Thyroid gland (tissue), 4 donors: Measurements from ENCODE around the gene TRAK1. TPM values are rescaled to one million over a fixed set of nuclear protein-coding genes. Genes with fewer than 3 reads are reported as not detected.

Source experiments
- DNase-seq, 2 donors: peaks; one replicate each; pipeline ENCODE4 v3.0.0-alpha.2; 2019
- H3K27ac ChIP-seq, 3 donors: fragments of 200-600 bp; sonication (generic); 1 replicate in 2 of 3; 2 replicates in 1 of 3; pipeline ENCODE4 v1.5.1; 2016 to 2019; ENCODE audit warnings: mild to moderate bottlenecking in 1 of 3, moderate library complexity in 1 of 3
- H3K27me3 ChIP-seq: fragments of 200-600 bp; sonication (generic); one replicate; pipeline ENCODE4 v1.5.1; 2019
- H3K36me3 ChIP-seq, 2 donors: fragments of 200-600 bp; sonication (generic); one replicate each; pipeline ENCODE4 v1.5.1; 2016 to 2019
- H3K4me1 ChIP-seq, 2 donors: fragments of 200-600 bp; sonication (generic); one replicate each; pipeline ENCODE4 v1.5.1; 2017 to 2019
- H3K4me3 ChIP-seq, 3 donors: fragments of 200-600 bp; sonication (generic); replicated peaks in 1 of 3; 1 replicate in 2 of 3; 2 replicates in 1 of 3; pipeline ENCODE4 v1.5.1; 2016; ENCODE audit warnings: mild to moderate bottlenecking in 1 of 3
- H3K9me3 ChIP-seq: fragments of 200-600 bp; sonication (generic); one replicate; pipeline ENCODE4 v1.5.1; 2017
- POLR2A ChIP-seq, 2 donors: fragments of 450-650 bp; IDR thresholded peaks; one replicate each; pipeline ENCODE4 v1.6.1; 2017; ENCODE audit warnings: antibody characterized with exemption in 2 of 2, mild to moderate bottlenecking in 2 of 2, moderate library complexity in 1 of 2
- WGBS, 2 donors: methylation state at CpG; one replicate each; pipeline ENCODE4 v1.1.5; 2017; 5-methylcytosine and 5-hydroxymethylcytosine counted together
- intact Hi-C: fragments of 100-400 bp; cut with DNase I; formaldehyde crosslinking; loops from one replicate; pipeline ENCODE4 v1.15.1; 2023
- total RNA-seq, 4 donors: library from RNA; depleted of rRNA; stranded (reverse); fragments of >200 nt; gene quantifications; one replicate each; pipeline ENCODE4 v1.2.3, GENCODE V29; 2016
- TF ChIP-seq, protein P1 (sequence below), 6 experiments: fragments of 200-600 bp in 3 of 6; fragments of 450-650 bp in 3 of 6; sonication (generic) in 3 of 6; IDR thresholded peaks; one replicate each; pipeline ENCODE4 v1.5.1; 2016 to 2019; ENCODE audit warnings: antibody characterized with exemption in 6 of 6, mild to moderate bottlenecking in 2 of 6, inconsistent platforms in 1 of 6, moderate library complexity in 1 of 6

Gene TRAK1
- total RNA-seq, 4 donors from 2014 or later = 46.1 to 87.8 (median 76.4) TPM

DNA sequence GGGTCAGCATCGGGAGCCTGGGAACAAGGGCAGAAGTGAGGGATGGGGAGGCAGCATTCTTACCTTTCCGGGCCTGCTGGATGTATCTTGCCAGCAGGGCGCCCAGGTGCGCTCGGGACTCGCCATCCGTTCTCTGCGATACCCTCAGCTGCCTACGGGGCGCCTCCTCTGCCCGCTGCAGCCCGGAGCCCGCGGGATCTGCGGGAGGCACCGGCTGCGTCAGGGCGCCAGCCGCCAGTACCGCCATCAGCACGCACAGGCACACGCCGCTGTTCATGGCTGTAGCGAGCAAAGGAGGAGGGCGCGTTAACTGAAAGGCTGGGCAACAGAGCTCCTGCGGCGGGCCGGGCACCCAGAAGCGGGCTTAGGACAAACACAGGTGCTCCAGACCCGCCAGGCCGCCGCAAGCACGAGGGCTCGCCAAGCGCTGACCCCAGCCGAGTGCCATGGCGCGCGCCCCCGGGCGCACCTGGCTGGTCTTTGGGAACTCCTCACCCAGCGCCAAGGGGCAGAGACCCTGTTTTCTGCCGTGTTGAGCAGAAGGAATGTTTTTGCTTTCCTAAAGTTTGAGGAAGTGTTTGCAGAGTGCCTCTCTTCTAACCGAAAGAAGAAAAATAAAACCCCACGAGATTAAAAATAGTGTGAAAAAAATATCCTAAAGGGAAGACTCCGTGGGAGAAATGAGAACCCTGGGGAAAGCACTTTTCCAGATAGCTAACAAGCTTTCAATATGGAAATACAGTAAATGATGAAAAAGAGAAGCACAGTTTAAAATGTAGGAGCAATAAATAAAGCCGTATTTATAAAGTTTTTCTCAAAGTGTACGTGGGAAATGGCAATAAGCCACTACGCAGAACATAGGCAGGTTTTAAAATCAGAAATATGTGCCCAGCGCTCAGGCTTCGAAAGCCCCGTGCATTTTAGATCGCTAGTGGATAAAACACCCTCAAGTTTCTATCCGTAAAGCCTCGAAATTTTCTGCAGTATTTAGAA, 172.5 kb downstream of the TRAK1 start:
- no peak overlapping the region for H3K4me3 ChIP-seq
- 11 to 12% methylated on average over 40 to 41 of the region's 56 CpGs for WGBS, 2 donors
- H3K27ac ChIP-seq = no peak overlapping the region
- DNase-seq = peak; percentile 2 to 4
- peaks cover 10 to 20% of the 10 kb centered on the region in 2 donors for H3K4me1 ChIP-seq
- TF ChIP-seq POLR2A (IDR thresholded peaks at IDR 0.05) = no peak
- TF ChIP-seq, protein P1, sequence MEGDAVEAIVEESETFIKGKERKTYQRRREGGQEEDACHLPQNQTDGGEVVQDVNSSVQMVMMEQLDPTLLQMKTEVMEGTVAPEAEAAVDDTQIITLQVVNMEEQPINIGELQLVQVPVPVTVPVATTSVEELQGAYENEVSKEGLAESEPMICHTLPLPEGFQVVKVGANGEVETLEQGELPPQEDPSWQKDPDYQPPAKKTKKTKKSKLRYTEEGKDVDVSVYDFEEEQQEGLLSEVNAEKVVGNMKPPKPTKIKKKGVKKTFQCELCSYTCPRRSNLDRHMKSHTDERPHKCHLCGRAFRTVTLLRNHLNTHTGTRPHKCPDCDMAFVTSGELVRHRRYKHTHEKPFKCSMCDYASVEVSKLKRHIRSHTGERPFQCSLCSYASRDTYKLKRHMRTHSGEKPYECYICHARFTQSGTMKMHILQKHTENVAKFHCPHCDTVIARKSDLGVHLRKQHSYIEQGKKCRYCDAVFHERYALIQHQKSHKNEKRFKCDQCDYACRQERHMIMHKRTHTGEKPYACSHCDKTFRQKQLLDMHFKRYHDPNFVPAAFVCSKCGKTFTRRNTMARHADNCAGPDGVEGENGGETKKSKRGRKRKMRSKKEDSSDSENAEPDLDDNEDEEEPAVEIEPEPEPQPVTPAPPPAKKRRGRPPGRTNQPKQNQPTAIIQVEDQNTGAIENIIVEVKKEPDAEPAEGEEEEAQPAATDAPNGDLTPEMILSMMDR (IDR thresholded peaks at IDR 0.05) = no peak
- no peaks in the 10 kb centered on the region for H3K36me3 ChIP-seq
- intact Hi-C loops = no loop called here
- H3K9me3 ChIP-seq = no peaks in the 10 kb centered on the region
- H3K27me3 ChIP-seq = peaks cover 4% of the 10 kb centered on the region

DNA sequence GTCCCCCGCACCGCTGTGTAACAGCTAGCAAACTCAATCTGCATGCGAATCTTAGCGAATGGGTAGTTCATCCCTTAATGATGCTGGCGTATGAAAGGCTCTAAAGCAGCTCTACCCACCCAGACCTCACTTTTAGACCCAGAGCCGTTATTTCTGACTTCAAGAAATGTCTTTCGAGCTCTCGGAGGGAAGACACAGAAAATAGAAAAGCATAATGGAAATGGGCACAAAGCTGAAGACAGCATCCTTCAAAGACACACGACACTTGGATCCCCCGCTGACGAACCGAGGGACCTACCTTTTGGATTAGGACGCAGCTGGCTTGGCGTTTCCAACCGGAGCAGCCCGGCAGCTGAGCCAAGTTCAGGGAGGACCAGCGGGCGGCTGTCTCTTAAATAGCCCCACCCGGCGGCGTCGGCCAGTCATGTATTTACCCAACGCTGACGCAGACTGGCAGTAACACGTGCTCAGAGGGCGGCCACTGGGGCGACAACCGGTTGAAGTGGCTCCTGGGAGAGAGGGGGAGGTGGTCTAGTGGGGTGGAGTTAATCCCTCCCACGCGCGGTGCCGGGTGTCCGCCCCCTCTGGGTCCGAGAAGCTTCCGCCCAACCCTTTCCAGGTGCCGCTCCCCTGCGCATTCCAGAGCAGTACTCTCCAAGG, 173.4 kb downstream of the TRAK1 start:
- TF ChIP-seq, protein P1 (IDR thresholded peaks at IDR 0.05) = no peak
- TF ChIP-seq POLR2A (IDR thresholded peaks at IDR 0.05) = no peak
- H3K27ac ChIP-seq = no peak overlapping the region
- H3K27me3 ChIP-seq = peaks cover 4% of the 10 kb centered on the region
- no peaks in the 10 kb centered on the region for H3K36me3 ChIP-seq
- WGBS, 2 donors = 20 to 22% methylated on average over 18 to 22 of the region's 37 CpGs
- no peaks in the 10 kb centered on the region for H3K9me3 ChIP-seq
- DNase-seq = peak; percentile 18 to 37
- H3K4me3 ChIP-seq = no peak overlapping the region
- intact Hi-C loops = no loop called here
- peaks cover 10 to 20% of the 10 kb centered on the region in 2 donors for H3K4me1 ChIP-seq

DNA sequence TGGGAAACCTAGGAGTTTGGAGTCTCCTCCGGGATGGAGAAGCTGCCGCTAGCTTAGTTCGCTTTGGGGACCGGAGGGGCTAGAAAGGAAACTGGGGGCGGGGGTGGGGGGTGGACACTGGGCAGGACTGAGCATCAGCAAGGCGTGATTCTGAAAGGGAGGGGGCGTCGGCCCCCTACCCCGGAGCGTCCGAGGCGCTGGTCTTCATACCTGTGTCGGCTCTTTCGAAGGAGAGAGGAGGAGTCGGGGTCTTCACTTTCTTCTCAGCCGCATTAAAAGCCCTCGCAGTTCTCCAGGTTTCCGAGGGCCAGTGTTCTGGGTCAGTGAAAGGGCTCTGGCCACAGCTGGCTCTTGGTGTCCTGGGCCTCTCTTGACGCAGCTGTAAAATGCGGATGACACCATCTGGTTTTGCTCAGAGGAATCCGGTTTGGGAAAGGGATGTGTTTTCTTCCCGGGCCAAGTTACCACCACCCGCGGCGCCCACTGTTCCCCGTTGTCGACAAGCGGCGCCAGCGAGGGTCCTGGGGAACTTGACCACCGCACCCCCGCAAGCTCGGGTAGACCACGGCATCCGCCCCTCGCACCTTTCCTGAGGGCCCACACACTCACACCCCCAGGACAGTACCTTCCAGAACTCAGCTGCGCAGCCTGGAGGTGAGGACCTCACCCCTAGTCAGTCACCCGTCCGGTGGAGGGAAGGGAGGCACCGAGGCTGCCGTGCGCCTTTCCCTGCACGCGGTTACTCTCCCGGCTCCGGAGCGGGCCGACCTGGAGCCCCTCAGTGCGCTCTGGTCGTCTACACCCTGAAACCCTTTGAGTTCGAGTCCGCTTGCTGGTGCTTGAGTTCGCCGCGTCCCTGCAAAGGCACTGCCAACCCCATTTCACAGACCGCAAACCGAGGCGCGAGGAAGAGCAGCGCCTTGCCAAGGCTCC, 174.2 kb downstream of the TRAK1 start:
- intact Hi-C loops = no loop called here
- no peak for DNase-seq
- no peak overlapping the region for H3K4me3 ChIP-seq
- TF ChIP-seq, protein P1 (IDR thresholded peaks at IDR 0.05) = no peak
- no peak for TF ChIP-seq POLR2A (IDR thresholded peaks at IDR 0.05)
- H3K27me3 ChIP-seq = peaks cover 4% of the 10 kb centered on the region
- peaks cover 10 to 20% of the 10 kb centered on the region in 2 donors for H3K4me1 ChIP-seq
- WGBS, 2 donors = 10 to 23% methylated on average over 36 to 49 of the region's 60 CpGs
- H3K27ac ChIP-seq = no peak overlapping the region
- H3K9me3 ChIP-seq = no peaks in the 10 kb centered on the region
- H3K36me3 ChIP-seq = no peaks in the 10 kb centered on the region

DNA sequence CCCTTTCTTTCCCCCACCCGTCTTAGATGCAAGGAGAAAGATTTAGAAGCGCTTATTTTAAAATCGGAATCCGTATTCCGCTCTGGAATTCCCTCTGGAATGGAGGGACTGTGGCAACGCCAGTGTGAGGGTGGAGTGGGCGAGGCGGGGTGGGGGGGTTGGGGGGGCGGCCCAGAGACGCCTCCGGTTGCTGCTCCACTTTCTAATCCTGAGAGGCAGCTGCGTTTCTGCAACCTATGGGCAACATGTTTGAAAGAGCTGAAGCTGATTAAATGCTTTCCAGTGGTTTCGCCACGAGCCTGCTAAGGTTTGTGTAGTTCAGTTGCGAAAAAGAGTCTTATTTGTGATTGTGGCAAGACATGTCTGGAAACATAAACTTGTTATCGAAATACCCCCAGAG, 174.9 kb downstream of the TRAK1 start, which contains the start of gene CCK:
Gene CCK (minus strand): TSS at position 101 of the 400 bp plus-strand sequence. CDS start 2,555 bp downstream, outside the sequence.
- no peak for DNase-seq
- intact Hi-C loops = no loop called here
- WGBS, 2 donors = 43 to 53% methylated on average over 16 of the region's 16 CpGs
- H3K4me1 ChIP-seq = peaks cover 10 to 20% of the 10 kb centered on the region in 2 donors
- TF ChIP-seq, protein P1 (IDR thresholded peaks at IDR 0.05) = no peak
- no peak for TF ChIP-seq POLR2A (IDR thresholded peaks at IDR 0.05)
- H3K4me3 ChIP-seq = no peak within 1 kb of the TSS
- no peak within 1 kb of the TSS for H3K27ac ChIP-seq
- H3K36me3 ChIP-seq = no peaks in the 10 kb centered on the region
- peaks cover 4% of the 10 kb centered on the region for H3K27me3 ChIP-seq
- H3K9me3 ChIP-seq = no peaks in the 10 kb centered on the region
